GM19397 (cell line): ENCODE data around the gene COA5.

Experiments used
- ATAC-seq: cut with Tn5 transposase; IDR thresholded peaks from one replicate; pipeline ENCODE4 v1.9.1; 2021; ENCODE audit warnings: mild to moderate bottlenecking, moderate library complexity; ENCODE audit not compliant: unreplicated experiment

COA5 gene

GRCh38 chr2:98572676-98573075 lies 35.6 kb downstream of the COA5 start:
- no peak for ATAC-seq

DNA sequence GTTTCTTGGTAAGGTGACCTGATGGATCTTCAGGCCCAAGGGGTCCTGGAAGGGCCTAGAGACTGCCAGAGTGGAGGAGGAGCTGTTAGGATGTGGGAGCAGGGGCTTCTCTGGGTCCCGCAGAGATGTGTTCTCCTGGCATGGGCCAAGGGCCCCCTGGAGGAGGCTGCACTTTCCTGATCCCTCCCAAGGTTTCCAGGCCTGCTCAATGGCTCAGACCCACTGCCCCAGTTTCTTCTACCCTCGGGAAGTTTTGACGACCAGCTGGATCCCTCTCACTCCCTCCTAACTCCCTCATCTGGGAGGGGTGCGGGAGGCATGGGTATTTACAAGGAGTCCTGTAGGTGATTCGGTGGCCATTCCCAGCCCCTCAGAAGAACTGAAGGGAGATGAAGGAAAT lies 36.1 kb downstream of the COA5 start:
- ATAC-seq, result no peak

- no peak for ATAC-seq
Observed at GRCh38 chr2:98571796-98572195, 36.5 kb downstream of the COA5 start.

- no peak for ATAC-seq
Observed at GRCh38 chr2:98571121-98571701, 37.1 kb downstream of the COA5 start.

DNA sequence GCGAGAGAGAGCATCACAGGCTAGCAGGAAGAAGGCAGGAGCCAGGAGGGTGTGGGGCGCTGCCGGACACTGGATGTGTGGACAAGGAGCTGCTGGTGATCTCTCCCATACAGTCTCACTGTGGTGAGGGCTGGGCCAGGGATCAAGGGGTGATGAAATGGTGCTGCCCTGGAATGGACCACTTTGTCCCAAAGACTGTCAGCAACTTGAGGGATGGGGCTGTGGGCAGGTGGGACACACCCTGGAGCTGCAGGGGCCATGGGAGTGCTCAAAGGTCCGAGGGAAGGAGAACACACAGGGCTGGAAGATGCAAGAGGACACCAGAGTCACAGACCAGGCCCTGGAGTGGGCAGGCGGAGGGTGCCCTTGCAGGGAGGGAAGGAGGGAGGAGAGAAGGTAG lies 38.0 kb downstream of the COA5 start:
- ATAC-seq, result no peak

DNA sequence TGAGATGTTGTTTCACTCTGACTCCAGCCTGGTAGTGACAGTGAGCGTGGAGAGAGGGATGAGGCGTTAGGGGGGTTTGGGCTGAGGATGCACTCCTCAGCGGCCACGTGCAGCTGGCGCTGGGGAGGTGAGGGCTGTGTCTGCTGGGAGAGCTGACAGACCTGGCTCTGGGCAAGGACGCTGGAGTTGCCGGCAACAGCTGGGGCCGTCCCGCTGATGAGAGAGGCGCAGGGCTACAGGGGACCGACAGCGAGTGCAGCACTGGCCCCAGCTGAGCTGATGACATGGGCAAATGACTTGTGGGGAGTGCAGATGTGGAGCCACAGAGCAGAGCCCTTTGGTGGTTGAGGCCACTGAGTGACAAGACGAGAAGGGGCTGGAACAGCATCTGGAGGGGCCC lies 38.4 kb downstream of the COA5 start:
- no peak for ATAC-seq

GRCh38 chr2:98569197-98569793 lies 39.0 kb downstream of the COA5 start:
- no peak for ATAC-seq

- no peak for ATAC-seq
Observed at GRCh38 chr2:98568161-98568956, 40.0 kb downstream of the COA5 start.

GRCh38 chr2:98565941-98566340 lies 42.4 kb downstream of the COA5 start:
- no peak for ATAC-seq

GRCh38 chr2:98565286-98565860 lies 42.9 kb downstream of the COA5 start:
- no peak for ATAC-seq

- ATAC-seq, result no peak
Observed at GRCh38 chr2:98564541-98565132, 43.7 kb downstream of the COA5 start.

DNA sequence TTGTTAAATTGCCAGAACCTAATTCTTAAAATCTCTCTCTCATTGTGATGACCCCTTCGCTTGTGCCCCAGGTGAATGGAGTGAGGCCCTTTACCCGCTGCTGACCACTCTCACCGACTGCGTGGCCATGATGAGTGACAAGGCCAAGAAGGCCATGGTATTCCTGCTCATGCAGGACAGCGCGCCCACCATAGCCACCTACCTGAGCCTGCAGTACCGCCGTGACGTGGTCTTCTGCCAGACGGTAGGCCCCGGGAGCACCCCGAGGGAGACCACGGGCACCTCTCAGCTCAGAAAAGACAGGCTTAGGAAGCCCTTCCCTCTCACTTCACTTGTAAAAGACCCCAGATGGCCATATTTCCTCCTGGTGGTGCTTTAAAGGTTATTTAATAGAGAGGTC lies 44.9 kb downstream of the COA5 start:
- no peak for ATAC-seq

DNA sequence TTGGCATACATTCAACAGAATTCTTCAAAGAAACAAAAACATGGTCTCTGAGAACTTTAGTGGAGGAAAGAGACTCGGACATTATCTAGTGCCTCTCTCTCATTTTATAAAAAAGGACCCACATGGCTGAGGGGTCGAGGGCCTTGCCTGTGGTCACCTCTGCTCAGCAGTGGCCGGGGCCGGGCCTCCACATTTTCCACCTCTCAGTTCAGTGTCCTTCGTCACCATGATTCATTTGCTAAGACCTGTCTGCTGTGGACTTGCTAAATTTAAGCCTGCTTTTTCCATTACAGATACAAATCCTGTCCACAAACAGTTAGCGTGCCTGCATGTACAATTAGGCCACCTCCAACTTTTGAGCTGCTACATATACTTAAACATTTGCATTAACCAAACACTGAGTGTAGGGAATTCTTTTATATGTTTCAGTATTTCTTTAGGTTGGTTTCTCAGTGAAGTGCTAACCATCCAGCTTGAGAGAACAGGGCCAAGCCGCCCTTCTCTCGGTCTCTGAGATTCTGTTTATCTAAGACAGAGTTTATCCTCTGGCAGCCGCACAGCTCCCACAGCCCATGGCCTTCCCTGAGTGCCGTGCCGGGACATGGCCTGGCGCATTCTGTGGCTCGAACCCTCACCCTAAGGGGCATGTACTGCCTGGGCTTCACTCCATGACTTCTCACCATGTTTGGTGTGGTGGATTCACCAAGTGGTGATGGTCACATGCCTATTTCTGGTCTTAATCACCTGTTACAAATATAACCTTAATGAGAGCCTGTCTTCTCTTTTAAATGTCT lies 46.2 kb downstream of the COA5 start:
- no peak for ATAC-seq

GRCh38 chr2:98561018-98561417 lies 47.3 kb downstream of the COA5 start:
- ATAC-seq, result no peak

DNA sequence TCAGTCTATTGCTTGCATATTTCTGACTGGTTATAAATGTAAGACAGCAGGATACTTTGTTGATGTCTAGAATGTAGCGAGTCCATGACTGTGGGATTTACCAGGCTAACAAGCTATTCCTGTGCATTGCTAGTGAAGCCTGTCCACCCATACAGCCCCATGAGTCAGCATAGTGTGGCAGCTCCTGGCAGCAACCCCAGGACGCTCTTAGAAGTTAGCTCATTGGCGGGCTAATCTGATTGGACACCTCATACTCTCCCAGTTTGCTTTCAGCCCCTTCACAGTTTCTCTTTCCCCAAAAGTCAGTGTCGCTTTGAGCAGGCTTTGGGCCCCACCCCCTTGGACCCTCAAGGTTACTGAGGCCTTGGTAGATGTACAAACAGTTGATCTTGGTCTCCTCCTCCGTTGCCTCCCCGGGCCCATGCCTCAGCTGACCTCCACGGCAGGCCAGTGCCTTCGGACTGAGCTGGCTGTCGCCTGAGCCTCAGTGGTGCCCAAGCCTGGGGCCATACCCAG lies 48.0 kb downstream of the COA5 start:
- no peak for ATAC-seq

GRCh38 chr2:98559581-98559980 lies 48.7 kb downstream of the COA5 start:
- no peak for ATAC-seq

DNA sequence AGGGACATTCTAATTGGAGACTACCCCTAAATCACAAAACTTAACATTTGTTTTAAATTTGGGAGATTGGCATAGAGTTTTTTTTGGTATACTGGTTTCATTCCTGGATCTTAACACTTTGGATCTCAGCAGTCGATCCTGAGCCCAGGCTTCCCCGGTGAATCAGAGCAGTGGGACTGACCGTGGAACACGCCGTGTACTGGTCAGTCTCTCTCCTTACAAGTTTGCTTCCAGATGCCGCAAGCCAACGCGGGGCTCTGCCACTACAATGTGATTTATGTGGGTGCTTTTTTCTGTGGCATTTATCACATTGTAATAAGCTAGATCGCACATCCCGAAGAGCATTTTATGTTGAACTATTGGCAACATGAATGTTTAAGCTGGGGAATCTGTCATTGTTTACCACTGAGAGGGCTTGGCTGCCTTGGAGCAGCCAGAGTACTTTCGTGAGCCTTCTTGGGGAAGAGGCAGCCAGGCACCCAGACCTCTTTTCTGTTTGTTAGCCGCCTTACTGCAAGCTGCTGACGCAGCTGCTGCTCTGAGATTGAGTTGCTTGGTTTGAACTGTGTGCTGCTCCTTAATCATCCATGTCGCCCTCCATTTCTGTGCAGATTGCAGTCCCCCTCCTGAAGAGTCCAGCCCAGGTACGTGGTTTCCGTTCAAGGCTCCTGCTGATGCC lies 49.3 kb downstream of the COA5 start:
- no peak for ATAC-seq

DNA sequence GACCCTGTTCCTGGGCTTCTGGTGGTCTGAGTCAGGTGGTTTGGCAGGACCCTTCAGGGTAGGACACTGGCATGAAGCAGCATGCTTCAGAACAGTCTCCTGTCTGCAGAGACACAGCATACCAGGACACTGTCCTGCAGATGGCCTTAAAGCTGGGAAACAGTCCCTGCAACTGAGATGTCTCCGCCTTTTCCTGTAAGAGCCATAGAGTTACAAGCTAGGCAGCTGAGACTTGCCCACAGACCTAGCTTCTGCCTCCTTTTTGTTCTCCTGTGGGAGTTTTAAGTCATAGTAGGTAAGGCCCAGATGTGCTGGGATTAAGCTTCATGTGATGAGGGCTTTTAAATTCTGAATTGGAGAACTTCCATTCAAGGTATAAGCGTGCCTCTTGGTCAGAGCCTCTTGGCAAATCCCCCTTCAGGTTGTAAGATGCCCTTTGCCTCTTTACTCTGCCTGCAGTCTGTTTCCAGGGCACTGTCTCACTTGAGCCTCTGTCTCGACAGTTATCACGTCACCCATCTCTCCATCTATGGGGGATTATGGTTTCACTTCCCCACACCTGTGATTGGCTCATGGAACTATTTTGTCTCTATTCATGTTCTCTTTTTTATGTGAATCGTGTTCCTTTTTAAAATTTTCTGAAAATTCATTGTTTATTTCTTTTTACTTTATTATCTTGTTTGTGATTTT lies 51.8 kb downstream of the COA5 start:
- ATAC-seq, result no peak

GRCh38 chr2:98555696-98556095 lies 52.6 kb downstream of the COA5 start:
- ATAC-seq, result no peak
